ENCODE data around the gene PARD3B. TPM values are rescaled to one million over a fixed set of nuclear protein-coding genes. Genes with fewer than 3 reads are reported as not detected.

Gene PARD3B
- total and polyA plus RNA-seq, 2 of the 8 experiments (the other 6 are each of a cell fraction or from before 2014, with no cell fraction given), result 1.2 to 5.7 TPM

DNA sequence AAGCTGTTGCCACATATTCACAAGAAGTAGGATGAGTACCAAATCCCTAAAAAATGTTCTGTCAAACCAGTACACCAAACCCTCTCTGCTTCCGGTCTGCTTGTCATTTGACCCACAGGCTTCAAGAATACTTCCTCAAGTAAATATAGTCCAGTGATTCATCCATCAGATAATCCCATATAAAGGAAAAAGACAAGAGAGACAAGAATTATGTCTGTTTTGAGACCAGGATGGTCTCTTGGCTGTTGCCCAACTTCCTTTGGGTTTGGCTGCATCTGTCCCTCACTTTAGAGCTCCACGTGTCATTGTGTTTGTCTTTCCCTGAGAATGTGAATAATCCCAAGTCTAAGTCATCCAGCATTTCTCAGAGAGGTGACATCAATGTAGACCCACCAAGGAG is 1045.5 kb downstream of the PARD3B start:
- no peak overlapping the region for H2BK12ac ChIP-seq (ENCODE audit: low read depth, low read length)
- H3K14ac ChIP-seq (ENCODE audit: insufficient read length), result no peak overlapping the region
- H2AK5ac ChIP-seq (ENCODE audit: low read depth, low read length), result no peak overlapping the region
- no peaks in the 10 kb centered on the region for H3K23me2 ChIP-seq (ENCODE audit: low read depth, low read length)
- no peaks in the 10 kb centered on the region for H3K9me3 ChIP-seq (ENCODE audit: insufficient read depth in 2 of 2, low read depth in 1 of 2, low read length in 1 of 2)
- H3K56ac ChIP-seq (replicated peaks; ENCODE audit: insufficient read length, low read depth, low read length), result no peak overlapping the region
- ChIA-PET POLR2A (ENCODE audit: partially characterized antibody) (no interaction called here), CTCF (ENCODE audit: partially characterized antibody) (interaction anchor here (0.5 to 1.5 kb wide), 4 partner anchors 9 to 108 kb away, joined by 3 to 4 read pairs (median 4); no protein-coding TSS in a partner anchor)
- no peak overlapping the region for H3K23ac ChIP-seq (ENCODE audit: insufficient read length)
- H4K20me1 ChIP-seq (replicated peaks in 1 of 2; ENCODE audit: control insufficient read depth in 1 of 2, insufficient read depth in 2 of 2, low read length in 2 of 2), result no peaks in the 10 kb centered on the region
- no peaks in the 10 kb centered on the region for H3K4me1 ChIP-seq (replicated peaks in 1 of 4; ENCODE audit: control insufficient read depth in 3 of 4, insufficient read depth in 4 of 4, low read length in 3 of 4)
- no peak for DNase-seq (ENCODE audit: low read depth in 1 of 2, low spot score in 2 of 2)
- no peaks in the 10 kb centered on the region for H3K79me1 ChIP-seq (ENCODE audit: low read depth, low read length)
- WGBS, 2 experiments (ENCODE audit: extremely low coverage in 1 of 2, insufficient coverage in 1 of 2, insufficient read length in 1 of 2, insufficient replicate concordance in 2 of 2, low coverage in 1 of 2, low lambda C conversion rate in 2 of 2, missing lambda C conversion rate in 1 of 2), result 93% methylated on average over 2 of the region's 2 CpGs; no CpG with 5 or more reads in 1 of the 2 experiments
- H3K27me3 ChIP-seq (replicated peaks in 1 of 4; ENCODE audit: control insufficient read depth in 3 of 4, extremely low read depth in 1 of 4, insufficient read depth in 3 of 4, low read length in 3 of 4), result no peaks in the 10 kb centered on the region
- H3K27ac ChIP-seq (ENCODE audit: low read depth, low read length), result no peak overlapping the region
- no peak overlapping the region for H2BK5ac ChIP-seq (ENCODE audit: low read depth, low read length)
- H3K79me2 ChIP-seq (ENCODE audit: control insufficient read depth in 1 of 2, insufficient read depth in 2 of 2, low read length in 2 of 2), result no peaks in the 10 kb centered on the region
- H2BK120ac ChIP-seq (replicated peaks; ENCODE audit: low read depth, low read length), result no peak overlapping the region
- no peak overlapping the region for H4K8ac ChIP-seq (ENCODE audit: extremely low read depth, insufficient read depth, low read length)
- no peak overlapping the region for H3K18ac ChIP-seq (ENCODE audit: extremely low read depth, low read length)
- no peak overlapping the region for H3K4me2 ChIP-seq (ENCODE audit: insufficient read depth in 1 of 2, low read depth in 2 of 2, low read length in 2 of 2)
- H4K91ac ChIP-seq (replicated peaks; ENCODE audit: insufficient read length, low read length), result no peak overlapping the region
- no peak overlapping the region for H3K4me3 ChIP-seq (ENCODE audit: extremely low read depth in 1 of 4, insufficient read depth in 2 of 4, low read depth in 3 of 4, low read length in 4 of 4)
- no peak overlapping the region for H2BK15ac ChIP-seq (ENCODE audit: low read length)
- no peak overlapping the region for H4K5ac ChIP-seq (ENCODE audit: insufficient read length, low read depth, low read length)
- H2BK20ac ChIP-seq (ENCODE audit: low read length), result no peak overlapping the region
- no peaks in the 10 kb centered on the region for H3K36me3 ChIP-seq (ENCODE audit: control insufficient read depth in 2 of 4, insufficient read depth in 4 of 4, low read length in 3 of 4)
- H2AFZ ChIP-seq (ENCODE audit: low read length), result no peak overlapping the region
- H3K4ac ChIP-seq (replicated peaks; ENCODE audit: insufficient read length, low read depth, low read length), result no peak overlapping the region
- no peak overlapping the region for H3K9ac ChIP-seq (replicated peaks in 1 of 4; ENCODE audit: extremely low read depth in 1 of 4, low read depth in 3 of 4, low read length in 3 of 4)
- no peak for FAIRE-seq
- TF ChIP-seq KDM4A (IDR thresholded peaks at IDR 0.05; ENCODE audit: low read depth, low read length, severe bottlenecking) (no peak), JUN (IDR thresholded peaks at IDR 0.05; ENCODE audit: low read depth, low read length) (no peak), PHF8 (conservative IDR thresholded peaks at IDR 0.05; ENCODE audit: low read depth, low read length) (no peak), KDM1A (IDR thresholded peaks at IDR 0.05; ENCODE audit: borderline replicate concordance, low read length) (no peak), SP4 (IDR thresholded peaks at IDR 0.05; ENCODE audit: low read length) (no peak), BACH1 (IDR thresholded peaks at IDR 0.05; ENCODE audit: low read length) (no peak), RNF2 (IDR thresholded peaks at IDR 0.05; ENCODE audit: borderline replicate concordance, low read depth, low read length, missing control alignments, poor library complexity, severe bottlenecking) (no peak), MAFK (IDR thresholded peaks at IDR 0.05; ENCODE audit: low read depth, low read length) (no peak), CBX8 (IDR thresholded peaks at IDR 0.05; ENCODE audit: borderline replicate concordance, low read depth, low read length) (no peak), TEAD4 (IDR thresholded peaks at IDR 0.05; ENCODE audit: low read depth, low read length) (no peak), BCL11A (IDR thresholded peaks at IDR 0.05; ENCODE audit: low read depth in 2 of 2, low read length in 2 of 2) (no peak), SP1 (IDR thresholded peaks at IDR 0.05; ENCODE audit: low read depth, low read length) (no peak), SAP30 (IDR thresholded peaks at IDR 0.05; ENCODE audit: insufficient read depth, insufficient replicate concordance, low read length) (no peak), FOSL1 (IDR thresholded peaks at IDR 0.05; ENCODE audit: insufficient read depth, low read depth, low read length) (no peak), EGR1 (IDR thresholded peaks at IDR 0.05; ENCODE audit: borderline replicate concordance, low read depth, low read length) (no peak), SIRT6 (IDR thresholded peaks at IDR 0.05; ENCODE audit: low read length) (no peak)

All from H1 (cell line).